GM12878 (cell line): ENCODE data around the gene MSI2. TPM values are rescaled to one million over a fixed set of nuclear protein-coding genes. Genes with fewer than 3 reads are reported as not detected.
A peak's percentile ranks its signal among the peaks of the same experiment; 100 is the strongest.

ENCODE experiments used
- CEBPZ ChIP-seq: fragments of 150-350 bp; IDR thresholded peaks from 2 replicates; pipeline ENCODE4 v1.6.1; 2016; ENCODE audit warnings: low read depth, low read length
- E4F1 ChIP-seq: fragments of 450-650 bp; IDR thresholded peaks from 2 replicates; pipeline ENCODE4 v1.6.1; 2018; ENCODE audit warnings: borderline replicate concordance, mild to moderate bottlenecking; ENCODE audit not compliant: partially characterized antibody
- EED ChIP-seq: sonication (generic); IDR thresholded peaks from 2 replicates; pipeline ENCODE4 v1.6.1; 2016; ENCODE audit warnings: antibody characterized with exemption, low read depth
- FOS ChIP-seq: IDR thresholded peaks from 3 replicates; pipeline ENCODE4 v1.6.1; 2011; ENCODE audit warnings: borderline replicate concordance; ENCODE audit not compliant: insufficient read length; ENCODE audit errors: extremely low read depth
- IKZF2 ChIP-seq, 2 experiments: fragments of 450-650 bp; IDR thresholded peaks; 2 replicates each; pipeline ENCODE4 v1.6.1; 2017; ENCODE audit warnings: mild to moderate bottlenecking in 2 of 2, moderate library complexity in 2 of 2
- IRF4 ChIP-seq: IDR thresholded peaks from 2 replicates; pipeline ENCODE4 v1.6.1; 2011; ENCODE audit warnings: low read depth, low read length
- NBN ChIP-seq: fragments of 450-650 bp; IDR thresholded peaks from 2 replicates; pipeline ENCODE4 v1.6.1; 2016
- NFIC ChIP-seq: IDR thresholded peaks from 2 replicates; pipeline ENCODE4 v1.6.1; 2012; ENCODE audit warnings: low read depth, mild to moderate bottlenecking, inconsistent platforms, low read length, moderate library complexity
- NR2F1 ChIP-seq: fragments of 450-650 bp; conservative IDR thresholded peaks from 2 replicates; pipeline ENCODE4 v1.6.1; 2017; ENCODE audit warnings: mild to moderate bottlenecking
- PAX5 ChIP-seq: IDR thresholded peaks from 2 replicates; pipeline ENCODE4 v1.6.1; 2011; ENCODE audit warnings: low read depth, low read length, borderline replicate concordance
- SKIL ChIP-seq: fragments of 450-650 bp; IDR thresholded peaks from 2 replicates; pipeline ENCODE4 v1.6.1; 2017; ENCODE audit warnings: mild to moderate bottlenecking, low read depth, inconsistent platforms; ENCODE audit not compliant: poor library complexity, severe bottlenecking
- TCF12 ChIP-seq: IDR thresholded peaks from 2 replicates; pipeline ENCODE4 v1.6.1; 2011; ENCODE audit warnings: low read depth, mild to moderate bottlenecking, low read length
- ZNF24 ChIP-seq: fragments of 450-650 bp; IDR thresholded peaks from 2 replicates; pipeline ENCODE4 v1.6.1; 2017; ENCODE audit warnings: antibody characterized with exemption, mild to moderate bottlenecking
- ZNF622 ChIP-seq: fragments of 450-650 bp; IDR thresholded peaks from 2 replicates; pipeline ENCODE4 v1.6.1; 2017; ENCODE audit warnings: mild to moderate bottlenecking, inconsistent platforms
- polyA plus RNA-seq, 11 experiments: library from polyadenylated mRNA; depleted of rRNA in 4 of 11; unstranded in 6 of 11; stranded (reverse) in 5 of 11; fragments of >200 nt; fragmentation: Nextera tagmentation in 4 of 11; fragmentation: Illumina TruSeq in 1 of 11; extraction: Ambion mirVana in 4 of 11; extraction: Trizol in 1 of 11; gene quantifications; 1 replicate in 1 of 11; 2 replicates in 10 of 11; pipeline versions ENCODE4 v1.2.1 to v1.2.3, GENCODE V29; 2011 to 2016; ENCODE audit warnings: inconsistent platforms in 2 of 11, missing spikeins in 2 of 11, low read depth in 1 of 11
- total RNA-seq, 4 experiments: library from RNA; depleted of rRNA in 3 of 4; stranded (reverse); fragments of >200 nt in 3 of 4; fragmentation: Illumina TruSeq in 1 of 4; extraction: Trizol in 1 of 4; gene quantifications; 2 replicates each; pipeline versions ENCODE4 v1.2.1 to v1.2.3, GENCODE V29; 2013 to 2021

The MSI2 gene
- total and polyA plus RNA-seq, 10 of the 15 experiments (the other 5 are each of a cell fraction or from before 2014, with no cell fraction given) = 6.1 to 76.1 (median 42.0) TPM

- TF ChIP-seq PAX5 (peak; percentile 42; the same call in 1 of the 2 replicates), ZNF24 (no peak), NR2F1 (0 out of 2 replicates have a peak, but pooled peaks have one; percentile 26), CEBPZ (no peak), NBN (0 out of 2 replicates have a peak, but pooled peaks have one; percentile 2), SKIL (peak; percentile 52), EED (peak; percentile 61), TCF12 (0 out of 2 replicates have a peak, but pooled peaks have one; percentile 48), IKZF2 (IDR thresholded peaks at IDR 0.05) (peak; percentile 82), E4F1 (no peak), IRF4 (peak; percentile 40; the same call in 1 of the 2 replicates), ZNF622 (no peak), NFIC (peak; percentile 71), FOS (no peak)
These were observed 82.1 kb downstream of the MSI2 start (continued) for GRCh38 chr17:57338257-57338914.
